A549 (cell line): ENCODE measurements around the gene SEMA4A. TPM values are rescaled to one million over a fixed set of nuclear protein-coding genes. Genes with fewer than 3 reads are reported as not detected.

Experiments used
- ATAC-seq, 2 experiments: fragments of 200-7000 bp in 1 of 2; fragments of >200 bp in 1 of 2; cut with Nextera tagmentation in 1 of 2; cut with Tn5 transposase in 1 of 2; 3 replicates each; pipeline versions ENCODE4 v1.8.0 to v1.9.1; 2018 to 2020; ENCODE audit warnings: mild to moderate bottlenecking in 1 of 2, moderate library complexity in 1 of 2
- CTCF ChIA-PET: fragments of 300-600 bp; sonication (Branson Sonifier 250); formaldehyde crosslinking; extraction: SDS; loops from one replicate; lab custom pipeline; 2021; ENCODE audit warnings: antibody characterized with exemption, inconsistent platforms; lab: Yijun Ruan, JAX
- POLR2A ChIA-PET: fragments of 350-600 bp; formaldehyde crosslinking; extraction: SDS; loops from one replicate; lab custom pipeline; 2021; ENCODE audit warnings: antibody characterized with exemption, inconsistent platforms; lab: Yijun Ruan, JAX
- DNase-seq, 2 experiments: peaks; one replicate each; pipeline versions ENCODE4 v3.0.0 to v3.0.0-alpha.2; 2011 to 2016; ENCODE audit warnings: low read depth in 1 of 2, low spot score in 1 of 2
- FAIRE-seq: peaks from 2 replicates; lab custom pipeline; 2011; peaks lifted over from hg19 to GRCh38; lab: Jason Lieb, UNC
- H3K27ac ChIP-seq, 2 experiments: fragments of >200 bp; sonication (Bioruptor Twin); formaldehyde crosslinking; 3 replicates each; pipeline ENCODE4 v1.5.1; 2016 to 2017
- H3K4me1 ChIP-seq: fragments of >200 bp; sonication (Bioruptor Twin); formaldehyde crosslinking; 3 replicates; pipeline ENCODE4 v1.6.1; 2016
- H3K4me2 ChIP-seq: fragments of >200 bp; sonication (Bioruptor Twin); formaldehyde crosslinking; 3 replicates; pipeline ENCODE4 v1.6.1; 2016
- H3K4me3 ChIP-seq: fragments of >200 bp; sonication (Bioruptor Twin); formaldehyde crosslinking; 3 replicates; pipeline ENCODE4 v1.5.1; 2016
- H3K9me3 ChIP-seq: fragments of >200 bp; sonication (Bioruptor Twin); formaldehyde crosslinking; 3 replicates; pipeline ENCODE4 v1.6.1; 2016
- CEBPB ChIP-seq, 2 experiments: fragments of >200 bp in 1 of 2; sonication (Bioruptor Twin) in 1 of 2; formaldehyde crosslinking in 1 of 2; IDR thresholded peaks; 2 replicates each; pipeline ENCODE4 v1.6.1; 2012 to 2016
- CHD4 ChIP-seq: fragments of 200-600 bp; sonication (generic); IDR thresholded peaks from 2 replicates; pipeline ENCODE4 v1.6.1; 2016; ENCODE audit warnings: antibody characterized with exemption, mild to moderate bottlenecking, borderline replicate concordance
- FOSB ChIP-seq: fragments of 250-450 bp; sonication (Bioruptor Pico); IDR thresholded peaks from 2 replicates; pipeline ENCODE4 v1.5.0; 2020; ENCODE audit warnings: mild to moderate bottlenecking, moderate library complexity
- GATA3 ChIP-seq: IDR thresholded peaks from 2 replicates; pipeline ENCODE4 v1.6.1; 2012; ENCODE audit warnings: borderline replicate concordance
- JUNB ChIP-seq: fragments of >200 bp; sonication (Bioruptor Twin); formaldehyde crosslinking; IDR thresholded peaks from 2 replicates; pipeline ENCODE4 v1.6.1; 2016
- MYC ChIP-seq: IDR thresholded peaks from 2 replicates; pipeline ENCODE4 v1.6.1; 2012; ENCODE audit warnings: mild to moderate bottlenecking, inconsistent platforms, low read length, improper control_type of control experiment, borderline replicate concordance
- NFE2L2 ChIP-seq: fragments of 150-350 bp; conservative IDR thresholded peaks from 2 replicates; pipeline ENCODE4 v1.6.1; 2014; ENCODE audit warnings: low read length
- NPAS2 ChIP-seq: fragments of 250-450 bp; sonication (Bioruptor Pico); IDR thresholded peaks from 2 replicates; pipeline ENCODE4 v1.8.0; 2022; ENCODE audit warnings: mild to moderate bottlenecking, moderate library complexity, borderline replicate concordance
- RAD21 ChIP-seq, 2 experiments: fragments of >200 bp in 1 of 2; sonication (Bioruptor Twin) in 1 of 2; formaldehyde crosslinking in 1 of 2; IDR thresholded peaks in 1 of 2; conservative IDR thresholded peaks in 1 of 2; 2 replicates in 1 of 2; 3 replicates in 1 of 2; pipeline ENCODE4 v1.6.1; 2012 to 2018; ENCODE audit warnings: inconsistent platforms in 1 of 2
- RARB ChIP-seq: fragments of 250-450 bp; sonication (Bioruptor Pico); IDR thresholded peaks from 2 replicates; pipeline ENCODE4 v1.8.0; 2021; ENCODE audit warnings: mild to moderate bottlenecking, moderate library complexity
- RNF2 ChIP-seq: fragments of 200-600 bp; sonication (generic); IDR thresholded peaks from 2 replicates; pipeline ENCODE4 v1.6.1; 2016; ENCODE audit warnings: low read depth, mild to moderate bottlenecking, antibody characterized with exemption, moderate library complexity, borderline replicate concordance
- TFCP2L1 ChIP-seq: fragments of 250-450 bp; sonication (Bioruptor Pico); IDR thresholded peaks from 2 replicates; pipeline ENCODE4 v1.5.0; 2021; ENCODE audit warnings: mild to moderate bottlenecking
- ZFP36 ChIP-seq: fragments of 450-650 bp; IDR thresholded peaks from 2 replicates; pipeline ENCODE4 v1.6.1; 2014; ENCODE audit warnings: borderline replicate concordance; ENCODE audit not compliant: partially characterized antibody
- WGBS: methylation state at CpG from one replicate; pipeline ENCODE4 v1.1.6; 2017; ENCODE audit errors: missing lambda C conversion rate; 5-methylcytosine and 5-hydroxymethylcytosine counted together
- polyA plus RNA-seq, 4 experiments: library from polyadenylated mRNA; depleted of rRNA in 3 of 4; stranded (reverse); fragments of >200 nt; fragmentation: RNase III in 1 of 4; extraction: RNeasy Plus Mini Kit Qiagen cat#74134 plus additional on column Dnase treatment in 1 of 4; gene quantifications; 2 replicates in 3 of 4; 3 replicates in 1 of 4; pipeline ENCODE4 v1.2.3, GENCODE V29; 2011 to 2017
- TF ChIP-seq, protein P1 (sequence below): IDR thresholded peaks from 2 replicates; pipeline ENCODE4 v1.6.1; 2012
- TF ChIP-seq, protein P2 (sequence below): fragments of 250-450 bp; sonication (Bioruptor Pico); IDR thresholded peaks from 2 replicates; pipeline ENCODE4 v1.5.0; 2021; ENCODE audit warnings: mild to moderate bottlenecking, moderate library complexity, borderline replicate concordance
- TF ChIP-seq, protein P3 (sequence below): fragments of 150-350 bp; IDR thresholded peaks from 2 replicates; pipeline ENCODE4 v1.6.1; 2014; ENCODE audit warnings: low read depth, mild to moderate bottlenecking, low read length

SEMA4A gene
- polyA plus RNA-seq, 2 of the 4 experiments (the other 2 are of a cell fraction): 0.04 to 0.27 TPM

DNA sequence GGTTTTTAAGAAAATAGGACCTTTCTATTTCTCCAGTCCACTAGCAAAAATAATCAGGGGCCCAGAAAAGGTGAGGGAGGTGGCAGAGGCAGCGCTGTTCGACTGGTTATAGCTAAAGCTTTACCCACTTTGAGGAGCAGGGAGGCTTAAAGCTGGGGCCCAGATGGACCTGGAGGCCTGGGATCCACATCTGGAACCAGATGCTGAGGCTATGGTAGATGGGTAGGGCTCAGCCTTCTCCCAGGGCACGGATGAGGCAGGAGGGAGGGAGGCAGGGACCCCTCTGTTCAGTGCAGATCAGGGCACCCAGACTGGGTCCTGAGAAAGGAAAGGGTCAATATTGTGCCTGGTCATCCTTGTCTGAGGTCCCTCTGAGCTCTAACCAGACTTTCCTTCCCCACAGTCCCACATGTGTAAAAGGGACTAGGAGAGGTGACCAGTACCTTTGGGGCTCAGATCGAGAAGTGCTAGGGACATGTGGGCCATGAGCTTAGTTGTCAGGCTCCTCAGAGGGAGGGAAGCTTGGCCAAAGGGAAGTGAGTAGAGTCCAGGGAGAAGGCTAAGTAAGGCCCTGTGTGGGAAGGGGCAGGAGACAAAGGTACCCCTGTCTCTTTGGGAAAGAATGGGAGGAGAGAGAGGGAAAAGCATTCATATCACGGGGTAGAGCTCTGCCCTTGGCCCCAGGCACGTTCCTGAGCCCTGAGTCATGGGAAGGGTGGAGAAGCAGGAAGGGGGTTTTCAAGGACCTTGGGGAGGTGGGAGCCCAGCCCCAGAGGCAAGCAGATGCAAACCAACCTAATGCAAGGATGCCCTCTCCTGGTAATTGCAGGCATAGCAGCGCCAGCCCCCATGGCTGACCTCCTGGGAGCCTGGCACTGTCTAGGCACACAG, 23.5 kb upstream of the SEMA4A start (continued):
- TF ChIP-seq NPAS2 (CRISPR knock-in tag) (no peak), NFE2L2 (no peak)
- TF ChIP-seq, all 56 proteins: peak for 15

DNA sequence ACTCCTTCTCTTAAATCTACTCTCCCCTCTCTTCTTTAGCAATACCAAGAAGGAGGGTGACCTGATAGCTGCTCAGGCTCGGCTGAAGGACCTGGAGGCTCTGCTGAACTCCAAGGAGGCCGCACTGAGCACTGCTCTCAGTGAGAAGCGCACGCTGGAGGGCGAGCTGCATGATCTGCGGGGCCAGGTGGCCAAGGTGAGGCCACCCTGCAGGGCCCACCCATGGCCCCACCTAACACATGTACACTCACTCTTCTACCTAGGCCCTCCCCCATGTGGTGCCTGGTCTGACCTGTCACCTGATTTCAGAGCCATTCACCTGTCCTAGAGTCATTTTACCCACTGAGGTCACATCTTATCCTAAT, 22.8 kb upstream of the SEMA4A start:
- Histone ChIP-seq H3K27ac (peak overlapping the region; percentile 95 to 98), H3K9me3 (no peaks in the 10 kb centered on the region), H3K4me2 (peak overlapping the region; percentile 91), H3K4me3 (no peak overlapping the region), H3K4me1 (peaks cover 51% of the 10 kb centered on the region)
- 73% methylated on average over 6 of the region's 6 CpGs for WGBS
- TF ChIP-seq RAD21 (conservative IDR thresholded peaks at IDR 0.05 in 1 of 2, IDR thresholded peaks at IDR 0.05 in 1 of 2) (peak in 1 of 2 experiments; percentile 11; a peak in 1 of 5 replicates), GATA3 (no peak)
- CTCF ChIA-PET: interaction anchor here (0.6 to 54.8 kb wide), 27 partner anchors 8 to 315 kb away, joined by 3 to 2239 read pairs (median 6); partner anchors contain the start of genes BGLAP, LMNA, MEX3A and SEMA4A
- no peak for FAIRE-seq
- POLR2A ChIA-PET: interaction anchor here (1.0 to 6.1 kb wide), 8 partner anchors 11 to 82 kb away, joined by 3 to 108 read pairs (median 12); partner anchors contain the start of genes LMNA and PMF1
- no peak for DNase-seq
- ATAC-seq: no peak

DNA sequence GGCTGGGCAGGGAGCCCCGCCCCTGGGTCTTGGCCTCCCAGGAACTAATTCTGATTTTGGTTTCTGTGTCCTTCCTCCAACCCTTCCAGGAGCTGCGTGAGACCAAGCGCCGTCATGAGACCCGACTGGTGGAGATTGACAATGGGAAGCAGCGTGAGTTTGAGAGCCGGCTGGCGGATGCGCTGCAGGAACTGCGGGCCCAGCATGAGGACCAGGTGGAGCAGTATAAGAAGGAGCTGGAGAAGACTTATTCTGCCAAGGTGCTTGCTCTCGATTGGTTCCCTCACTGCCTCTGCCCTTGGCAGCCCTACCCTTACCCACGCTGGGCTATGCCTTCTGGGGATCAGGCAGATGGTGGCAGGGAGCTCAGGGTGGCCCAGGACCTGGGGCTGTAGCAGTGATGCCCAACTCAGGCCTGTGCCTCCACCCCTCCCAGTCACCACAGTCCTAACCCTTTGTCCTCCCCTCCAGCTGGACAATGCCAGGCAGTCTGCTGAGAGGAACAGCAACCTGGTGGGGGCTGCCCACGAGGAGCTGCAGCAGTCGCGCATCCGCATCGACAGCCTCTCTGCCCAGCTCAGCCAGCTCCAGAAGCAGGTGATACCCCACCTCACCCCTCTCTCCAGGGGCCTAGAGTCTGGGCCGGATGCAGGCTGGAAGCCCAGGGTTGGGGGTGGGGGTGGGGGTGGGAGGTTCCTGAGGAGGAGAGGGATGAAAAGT, 18.5 kb upstream of the SEMA4A start:
- 95% methylated on average over 17 of the region's 18 CpGs for WGBS
- DNase-seq: no peak
- CTCF ChIA-PET: interaction anchor here (0.6 to 54.8 kb wide), 11 partner anchors 8 to 251 kb away, joined by 3 to 2239 read pairs (median 5); partner anchors contain the start of genes BGLAP, LMNA, MEX3A and PMF1
- no peak for FAIRE-seq
- H3K27ac ChIP-seq: no peak overlapping the region
- H3K9me3 ChIP-seq: no peaks in the 10 kb centered on the region
- H3K4me1 ChIP-seq: peaks cover 10% of the 10 kb centered on the region
- TF ChIP-seq, protein P1, sequence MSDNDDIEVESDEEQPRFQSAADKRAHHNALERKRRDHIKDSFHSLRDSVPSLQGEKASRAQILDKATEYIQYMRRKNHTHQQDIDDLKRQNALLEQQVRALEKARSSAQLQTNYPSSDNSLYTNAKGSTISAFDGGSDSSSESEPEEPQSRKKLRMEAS: no peak
- no peak for TF ChIP-seq TFCP2L1
- TF ChIP-seq NPAS2 (CRISPR knock-in tag): no peak
- TF ChIP-seq CEBPB (IDR thresholded peaks at IDR 0.05): no peak
- TF ChIP-seq JUNB: no peak
- TF ChIP-seq, protein P2, sequence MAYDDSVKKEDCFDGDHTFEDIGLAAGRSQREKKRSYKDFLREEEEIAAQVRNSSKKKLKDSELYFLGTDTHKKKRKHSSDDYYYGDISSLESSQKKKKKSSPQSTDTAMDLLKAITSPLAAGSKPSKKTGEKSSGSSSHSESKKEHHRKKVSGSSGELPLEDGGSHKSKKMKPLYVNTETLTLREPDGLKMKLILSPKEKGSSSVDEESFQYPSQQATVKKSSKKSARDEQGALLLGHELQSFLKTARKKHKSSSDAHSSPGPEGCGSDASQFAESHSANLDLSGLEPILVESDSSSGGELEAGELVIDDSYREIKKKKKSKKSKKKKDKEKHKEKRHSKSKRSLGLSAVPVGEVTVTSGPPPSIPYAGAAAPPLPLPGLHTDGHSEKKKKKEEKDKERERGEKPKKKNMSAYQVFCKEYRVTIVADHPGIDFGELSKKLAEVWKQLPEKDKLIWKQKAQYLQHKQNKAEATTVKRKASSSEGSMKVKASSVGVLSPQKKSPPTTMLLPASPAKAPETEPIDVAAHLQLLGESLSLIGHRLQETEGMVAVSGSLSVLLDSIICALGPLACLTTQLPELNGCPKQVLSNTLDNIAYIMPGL (CRISPR knock-in tag): no peak
- TF ChIP-seq ZFP36: no peak
- TF ChIP-seq, protein P3, sequence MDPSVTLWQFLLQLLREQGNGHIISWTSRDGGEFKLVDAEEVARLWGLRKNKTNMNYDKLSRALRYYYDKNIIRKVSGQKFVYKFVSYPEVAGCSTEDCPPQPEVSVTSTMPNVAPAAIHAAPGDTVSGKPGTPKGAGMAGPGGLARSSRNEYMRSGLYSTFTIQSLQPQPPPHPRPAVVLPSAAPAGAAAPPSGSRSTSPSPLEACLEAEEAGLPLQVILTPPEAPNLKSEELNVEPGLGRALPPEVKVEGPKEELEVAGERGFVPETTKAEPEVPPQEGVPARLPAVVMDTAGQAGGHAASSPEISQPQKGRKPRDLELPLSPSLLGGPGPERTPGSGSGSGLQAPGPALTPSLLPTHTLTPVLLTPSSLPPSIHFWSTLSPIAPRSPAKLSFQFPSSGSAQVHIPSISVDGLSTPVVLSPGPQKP: no peak
- no peak for TF ChIP-seq CHD4
- TF ChIP-seq RAD21 (conservative IDR thresholded peaks at IDR 0.05 in 1 of 2, IDR thresholded peaks at IDR 0.05 in 1 of 2): no peak
- TF ChIP-seq MYC: no peak
- no peak for TF ChIP-seq RARB (CRISPR knock-in tag)
- TF ChIP-seq FOSB (CRISPR knock-in tag): no peak
- TF ChIP-seq RNF2: no peak
- no peak for ATAC-seq
- H3K4me2 ChIP-seq: no peak overlapping the region
- H3K4me3 ChIP-seq: no peak overlapping the region
- POLR2A ChIA-PET: no interaction called here
